Activated naive CD4-positive, alpha-beta T cell (primary cell): ENCODE results near the gene B3GAT3.
"Not testable (repeated sequence)": the region's sequence is repeated elsewhere in the genome, so short reads cannot be mapped to it uniquely, and the experiment has no call there.

Source experiments
- DNase-seq, 4 experiments: peaks; one replicate each; lab custom pipeline; 2025; lab: John Stamatoyannopoulos, UW

B3GAT3 gene

GRCh38 chr11:62578541-62578940 lies 43.2 kb downstream of the B3GAT3 start:
- DNase-seq = no peak

GRCh38 chr11:62577046-62577714 lies 44.6 kb downstream of the B3GAT3 start:
- DNase-seq = no peak

DNA sequence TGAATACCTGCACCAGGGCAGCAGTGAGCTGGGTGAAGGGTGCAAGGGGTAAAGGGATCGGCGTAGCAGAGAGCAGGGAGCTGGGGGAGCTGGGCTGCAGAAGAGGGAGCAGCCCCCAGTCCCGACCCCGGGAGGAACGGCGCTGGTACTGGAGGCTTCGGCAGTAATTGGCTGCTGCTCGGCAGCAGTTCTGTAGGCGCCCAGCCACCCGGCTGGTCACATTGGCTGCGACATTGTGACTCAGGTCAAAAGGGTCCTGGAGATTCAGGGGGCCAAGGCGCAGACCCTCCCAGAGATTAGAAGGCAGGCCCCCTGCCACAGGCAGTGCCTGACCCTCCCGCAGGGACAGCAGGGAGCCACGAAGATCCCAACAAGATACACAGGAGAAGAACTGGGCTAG lies 45.9 kb downstream of the B3GAT3 start:
- no peak for DNase-seq

- DNase-seq = no peak
Observed at GRCh38 chr11:62575156-62575555, 46.6 kb downstream of the B3GAT3 start.

GRCh38 chr11:62574363-62575071 lies 47.3 kb downstream of the B3GAT3 start:
- DNase-seq = no peak

DNA sequence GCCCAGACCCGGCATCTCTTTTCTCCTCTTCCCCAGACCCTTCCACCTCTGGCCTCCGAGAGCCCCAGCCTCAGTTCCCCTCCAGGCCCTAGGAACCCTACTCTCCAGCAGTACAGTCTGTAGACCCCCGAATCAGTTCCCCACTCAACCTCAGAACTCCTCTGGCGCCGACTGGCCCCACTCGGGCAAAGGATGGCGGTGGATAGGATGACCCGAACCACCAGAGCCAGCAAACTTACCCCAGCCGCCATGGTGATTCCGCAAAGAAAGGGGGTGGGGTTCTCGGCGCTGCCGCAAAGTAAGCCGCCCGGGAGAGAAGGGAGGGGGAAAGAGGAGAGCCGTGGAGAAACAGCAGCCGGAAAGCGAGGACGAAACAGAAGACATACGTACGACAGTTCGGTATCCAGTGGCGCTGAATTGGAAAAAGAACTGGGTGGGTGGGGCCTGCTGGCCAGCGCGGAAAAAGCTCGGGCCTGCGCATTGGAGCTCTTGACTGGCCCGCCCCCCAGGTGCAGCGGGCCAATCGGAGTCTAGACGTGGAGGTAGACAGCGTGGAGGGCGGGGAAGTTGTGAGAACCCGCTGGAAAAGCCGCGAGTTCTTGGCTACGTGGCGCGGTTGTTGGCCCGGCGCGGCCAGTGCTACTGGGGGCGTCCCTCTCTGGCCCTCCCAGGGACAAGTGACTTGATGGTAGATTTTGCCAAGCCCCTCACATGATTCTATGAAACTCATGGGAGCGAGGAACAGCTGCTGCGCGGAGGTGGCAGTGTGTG lies 48.0 kb downstream of the B3GAT3 start, which contains the start of gene EEF1G:
EEF1G (minus strand) TSS at position 300 of the 771 bp plus-strand sequence; CDS start at position 251, 49 bp downstream.
- DNase-seq = peak; percentile 85 to 95 (median 89)

DNA sequence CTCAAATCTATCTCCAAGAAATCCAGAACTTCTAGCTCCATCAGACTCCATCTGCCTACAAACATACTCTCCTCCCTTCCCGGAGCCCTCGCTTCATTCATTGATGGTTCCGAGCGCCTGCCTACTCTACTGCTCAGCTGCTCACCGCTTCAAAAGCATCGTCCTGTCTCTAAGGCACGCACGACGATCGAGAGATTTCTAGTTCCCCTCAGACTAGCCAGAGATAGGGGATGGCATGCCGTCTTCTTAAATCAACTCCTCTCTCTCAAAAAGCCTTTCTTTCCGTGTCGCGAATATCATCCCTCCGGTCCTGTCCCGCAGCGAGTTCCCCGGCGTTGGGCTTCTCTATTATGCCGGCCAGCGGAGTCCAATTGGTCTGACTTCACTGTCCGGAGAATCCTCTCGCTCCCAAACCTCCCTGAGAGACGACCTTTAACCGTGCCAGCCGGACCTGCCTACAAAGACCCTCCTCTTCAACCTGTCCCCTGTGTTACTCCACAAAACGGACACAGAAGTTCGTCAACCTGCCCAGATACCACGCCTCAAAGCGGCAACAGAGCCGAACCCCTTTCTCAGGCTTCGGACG lies 48.7 kb downstream of the B3GAT3 start:
- DNase-seq = no peak

- DNase-seq = no peak
Observed at GRCh38 chr11:62572431-62572830, 49.4 kb downstream of the B3GAT3 start.

DNA sequence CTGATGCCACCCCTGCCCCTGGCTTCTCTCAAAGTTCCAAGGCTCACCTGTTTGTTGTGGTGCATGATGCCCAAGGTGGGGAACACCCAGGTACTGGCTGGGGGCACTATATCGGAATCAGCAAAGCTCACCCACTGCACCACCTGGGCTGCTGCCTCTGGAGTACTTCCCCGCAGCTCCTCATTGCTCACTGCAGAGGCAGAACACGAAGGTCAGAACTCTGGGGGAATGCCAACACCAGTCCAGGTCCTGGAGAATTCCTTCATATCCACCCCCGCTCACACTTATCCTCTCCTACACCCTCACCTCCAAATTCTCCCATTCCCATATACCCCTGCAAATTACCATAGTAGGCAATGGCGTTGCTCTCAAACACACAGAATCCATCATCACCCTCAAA lies 50.3 kb downstream of the B3GAT3 start:
- DNase-seq = not testable (repeated sequence)

DNA sequence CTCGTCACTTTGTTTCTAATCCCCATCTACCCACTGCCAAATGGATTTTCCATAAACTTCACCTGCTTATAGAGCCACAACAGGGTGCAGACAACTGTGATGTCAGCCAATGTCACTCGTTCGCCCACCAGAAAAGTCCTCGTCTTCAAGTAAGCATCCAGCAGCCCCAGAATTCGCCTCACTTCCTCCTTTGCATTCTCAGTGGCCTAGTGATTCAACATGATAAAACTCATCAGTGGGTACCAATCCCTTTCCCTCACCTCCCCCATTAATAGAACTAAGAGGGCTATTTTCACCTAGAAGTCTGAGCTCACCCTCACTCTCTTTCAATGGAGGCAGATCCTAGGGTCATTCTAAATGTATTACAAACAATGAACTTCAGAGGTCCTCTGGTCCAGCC lies 50.9 kb downstream of the B3GAT3 start:
- DNase-seq = not testable (repeated sequence)

DNA sequence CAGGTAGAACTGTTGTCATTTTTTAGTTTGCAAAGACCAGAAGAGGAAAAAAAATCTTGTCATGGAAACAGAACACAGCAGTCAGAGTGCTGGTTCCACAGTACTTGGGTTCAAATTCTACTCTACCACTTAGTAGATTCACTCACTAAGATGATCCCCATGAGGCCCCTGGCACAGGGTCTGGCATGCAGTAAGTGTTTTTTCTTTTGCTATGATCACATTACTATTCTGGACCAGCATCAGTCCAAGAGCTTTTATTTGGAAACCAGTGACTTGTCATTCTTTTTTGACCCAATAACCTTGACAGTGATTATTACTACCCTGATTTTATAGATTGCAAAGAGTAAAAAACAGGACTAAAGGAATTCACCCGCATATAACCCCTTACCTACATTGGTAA lies 52.2 kb downstream of the B3GAT3 start:
- no peak for DNase-seq

- DNase-seq = no peak
Observed at GRCh38 chr11:62567018-62567633, 54.7 kb downstream of the B3GAT3 start.

- DNase-seq = no peak
Observed at GRCh38 chr11:62566247-62566646, 55.5 kb downstream of the B3GAT3 start.
